Effector memory CD8-positive, alpha-beta T cell (primary cell): ENCODE results near the gene RASA3.

Source experiments
- ATAC-seq: fragments of 150-1000 bp; cut with Tn5 transposase; replicated peaks from 2 replicates; pipeline ENCODE4 v1.10.0; 2021; ENCODE audit warnings: mild to moderate bottlenecking, moderate library complexity
- DNase-seq, 3 experiments: peaks; one replicate each; pipeline ENCODE4 v3.0.0; 2021
- H3K27ac Mint-ChIP-seq, 2 donors: one replicate each; pipeline ENCODE4 v1.8.0; 2022; ENCODE audit warnings: mild to moderate bottlenecking in 2 of 2, mixed read lengths in 2 of 2, moderate library complexity in 2 of 2
- H3K27me3 Mint-ChIP-seq, 2 donors: one replicate each; pipeline ENCODE4 v1.8.0; 2022; ENCODE audit warnings: mixed read lengths in 2 of 2
- H3K36me3 Mint-ChIP-seq: one replicate; pipeline ENCODE4 v1.8.0; 2022; ENCODE audit warnings: mild to moderate bottlenecking, moderate library complexity, mixed read lengths; ENCODE audit not compliant: insufficient read depth
- H3K4me1 Mint-ChIP-seq, 2 donors: one replicate each; pipeline ENCODE4 v1.8.0; 2022; ENCODE audit warnings: low read depth in 2 of 2, mixed read lengths in 2 of 2
- H3K4me3 Mint-ChIP-seq, 2 donors: one replicate each; pipeline ENCODE4 v1.8.0; 2022; ENCODE audit warnings: mild to moderate bottlenecking in 2 of 2, mixed read lengths in 2 of 2, moderate library complexity in 2 of 2
- H3K9me3 Mint-ChIP-seq, 2 donors: one replicate each; pipeline ENCODE4 v1.8.0; 2022; ENCODE audit warnings: mixed read lengths in 2 of 2

RASA3 gene

GRCh38 chr13:113979791-113980471, 152.5 kb downstream of the RASA3 start:
- Mint-ChIP-seq H3K36me3 (peaks cover 80% of the 10 kb centered on the region), H3K27ac (peak overlapping the region; percentile 90 to 93), H3K27me3 (no peaks in the 10 kb centered on the region), H3K9me3 (no peaks in the 10 kb centered on the region), H3K4me1 (peaks cover 9 to 10% of the 10 kb centered on the region in 2 donors), H3K4me3 (peak overlapping the region in 1 of 2 donors; percentile 54)
- DNase-seq (no peak), ATAC-seq (peak; percentile 10)

- ATAC-seq (no peak), DNase-seq (no peak)
- peaks cover 83% of the 10 kb centered on the region for H3K36me3 Mint-ChIP-seq
- no peaks in the 10 kb centered on the region for H3K27me3 Mint-ChIP-seq
- peak overlapping the region in 1 of 2 donors; percentile 54 for H3K4me3 Mint-ChIP-seq
- peaks cover 9 to 10% of the 10 kb centered on the region in 2 donors for H3K4me1 Mint-ChIP-seq
- H3K27ac Mint-ChIP-seq, result peak overlapping the region; percentile 75 to 93
- H3K9me3 Mint-ChIP-seq, result no peaks in the 10 kb centered on the region
Measured at GRCh38 chr13:113978741-113979481, 153.5 kb downstream of the RASA3 start.

GRCh38 chr13:113977976-113978375, 154.4 kb downstream of the RASA3 start:
- H3K4me3 Mint-ChIP-seq, result no peak overlapping the region
- H3K9me3 Mint-ChIP-seq, result no peaks in the 10 kb centered on the region
- H3K36me3 Mint-ChIP-seq, result peaks cover 91% of the 10 kb centered on the region
- no peaks in the 10 kb centered on the region for H3K27me3 Mint-ChIP-seq
- no peak for DNase-seq
- H3K27ac Mint-ChIP-seq, result peak overlapping the region; percentile 56 to 93
- ATAC-seq, result no peak
- peaks cover 9 to 13% of the 10 kb centered on the region in 2 donors for H3K4me1 Mint-ChIP-seq

- no peak for ATAC-seq
- H3K36me3 Mint-ChIP-seq, result peaks cover 83% of the 10 kb centered on the region
Measured at GRCh38 chr13:113976711-113977684, 155.4 kb downstream of the RASA3 start.

GRCh38 chr13:113975416-113975815, 157.0 kb downstream of the RASA3 start:
- peaks cover 6 to 10% of the 10 kb centered on the region in 2 donors for H3K4me1 Mint-ChIP-seq
- H3K9me3 Mint-ChIP-seq, result no peaks in the 10 kb centered on the region
- DNase-seq (no peak), ATAC-seq (no peak)
- H3K36me3 Mint-ChIP-seq, result peaks cover 79% of the 10 kb centered on the region
- peak overlapping the region in 1 of 2 donors; percentile 83 for H3K27ac Mint-ChIP-seq
- no peak overlapping the region for H3K4me3 Mint-ChIP-seq
- no peaks in the 10 kb centered on the region for H3K27me3 Mint-ChIP-seq

More at GRCh38 chr13:113976711-113977684, 155.4 kb downstream of the RASA3 start:
- H3K27me3 Mint-ChIP-seq, result no peaks in the 10 kb centered on the region
- no peaks in the 10 kb centered on the region for H3K9me3 Mint-ChIP-seq
- H3K4me3 Mint-ChIP-seq, result no peak overlapping the region
- DNase-seq, result no peak
- H3K27ac Mint-ChIP-seq, result peak overlapping the region in 1 of 2 donors; percentile 93
- H3K4me1 Mint-ChIP-seq, result peaks cover 9 to 13% of the 10 kb centered on the region in 2 donors

- Mint-ChIP-seq H3K9me3 (no peaks in the 10 kb centered on the region), H3K36me3 (peaks cover 76% of the 10 kb centered on the region), H3K4me3 (no peak overlapping the region), H3K27ac (peak overlapping the region in 1 of 2 donors; percentile 83), H3K4me1 (peaks cover 0 to 6% of the 10 kb centered on the region in 2 donors), H3K27me3 (no peaks in the 10 kb centered on the region)
- no peak for DNase-seq
- ATAC-seq, result no peak
Measured at GRCh38 chr13:113974304-113975281, 157.8 kb downstream of the RASA3 start.

- H3K27ac Mint-ChIP-seq, result peak within 1 kb of the TSS in 1 of 2 donors; percentile 83
Measured at GRCh38 chr13:113973218-113974164, 158.9 kb downstream of the RASA3 start, which contains the start of gene C13orf46. TSS of gene C13orf46 (minus strand) at chr13:113974076. CDS start at chr13:113973997, 79 bp downstream.

GRCh38 chr13:113972451-113973217, 159.8 kb downstream of the RASA3 start:
- H3K4me3 Mint-ChIP-seq, result no peak overlapping the region
- no peaks in the 10 kb centered on the region for H3K27me3 Mint-ChIP-seq
- H3K27ac Mint-ChIP-seq, result peak overlapping the region in 1 of 2 donors; percentile 39
- no peak for ATAC-seq
- peaks cover 0 to 6% of the 10 kb centered on the region in 2 donors for H3K4me1 Mint-ChIP-seq
- peaks cover 64% of the 10 kb centered on the region for H3K36me3 Mint-ChIP-seq
- no peaks in the 10 kb centered on the region for H3K9me3 Mint-ChIP-seq
- DNase-seq, result no peak

More at GRCh38 chr13:113973218-113974164, 158.9 kb downstream of the RASA3 start, which contains the start of gene C13orf46:
- peaks cover 69% of the 10 kb centered on the region for H3K36me3 Mint-ChIP-seq
- H3K4me1 Mint-ChIP-seq, result peaks cover 0 to 6% of the 10 kb centered on the region in 2 donors
- H3K4me3 Mint-ChIP-seq, result no peak within 1 kb of the TSS
- H3K9me3 Mint-ChIP-seq, result no peaks in the 10 kb centered on the region
- no peak for DNase-seq
- ATAC-seq, result no peak
- no peaks in the 10 kb centered on the region for H3K27me3 Mint-ChIP-seq

GRCh38 chr13:113971471-113972231, 160.8 kb downstream of the RASA3 start:
- Mint-ChIP-seq H3K4me3 (no peak overlapping the region), H3K27ac (peak overlapping the region in 1 of 2 donors; percentile 39), H3K27me3 (no peaks in the 10 kb centered on the region), H3K9me3 (no peaks in the 10 kb centered on the region), H3K36me3 (peaks cover 56% of the 10 kb centered on the region), H3K4me1 (peaks cover 0 to 2% of the 10 kb centered on the region in 2 donors)
- no peak for ATAC-seq
- no peak for DNase-seq

GRCh38 chr13:113970810-113971470, 161.5 kb downstream of the RASA3 start:
- Mint-ChIP-seq H3K4me1 (peaks cover 0 to 2% of the 10 kb centered on the region in 2 donors), H3K27ac (peak overlapping the region in 1 of 2 donors; percentile 39), H3K4me3 (no peak overlapping the region), H3K27me3 (no peaks in the 10 kb centered on the region), H3K9me3 (no peaks in the 10 kb centered on the region), H3K36me3 (peaks cover 52% of the 10 kb centered on the region)
- DNase-seq, result no peak
- no peak for ATAC-seq
